Forelimb muscle (tissue), 1 donor: Measurements from ENCODE around the gene CEP170B. TPM values are rescaled to one million over a fixed set of nuclear protein-coding genes. Genes with fewer than 3 reads are reported as not detected.

Source experiments
- DNase-seq: peaks from one replicate; pipeline ENCODE4 v3.0.0-alpha.2; 2013; ENCODE audit warnings: low read depth
- polyA plus RNA-seq: library from polyadenylated mRNA; unstranded; fragments of 120-200 nt; gene quantifications from one replicate; pipeline ENCODE4 v1.2.1, GENCODE V29; 2013; ENCODE audit not compliant: insufficient read length

The CEP170B gene
- polyA plus RNA-seq, 1 donor = 2.3 TPM

DNA sequence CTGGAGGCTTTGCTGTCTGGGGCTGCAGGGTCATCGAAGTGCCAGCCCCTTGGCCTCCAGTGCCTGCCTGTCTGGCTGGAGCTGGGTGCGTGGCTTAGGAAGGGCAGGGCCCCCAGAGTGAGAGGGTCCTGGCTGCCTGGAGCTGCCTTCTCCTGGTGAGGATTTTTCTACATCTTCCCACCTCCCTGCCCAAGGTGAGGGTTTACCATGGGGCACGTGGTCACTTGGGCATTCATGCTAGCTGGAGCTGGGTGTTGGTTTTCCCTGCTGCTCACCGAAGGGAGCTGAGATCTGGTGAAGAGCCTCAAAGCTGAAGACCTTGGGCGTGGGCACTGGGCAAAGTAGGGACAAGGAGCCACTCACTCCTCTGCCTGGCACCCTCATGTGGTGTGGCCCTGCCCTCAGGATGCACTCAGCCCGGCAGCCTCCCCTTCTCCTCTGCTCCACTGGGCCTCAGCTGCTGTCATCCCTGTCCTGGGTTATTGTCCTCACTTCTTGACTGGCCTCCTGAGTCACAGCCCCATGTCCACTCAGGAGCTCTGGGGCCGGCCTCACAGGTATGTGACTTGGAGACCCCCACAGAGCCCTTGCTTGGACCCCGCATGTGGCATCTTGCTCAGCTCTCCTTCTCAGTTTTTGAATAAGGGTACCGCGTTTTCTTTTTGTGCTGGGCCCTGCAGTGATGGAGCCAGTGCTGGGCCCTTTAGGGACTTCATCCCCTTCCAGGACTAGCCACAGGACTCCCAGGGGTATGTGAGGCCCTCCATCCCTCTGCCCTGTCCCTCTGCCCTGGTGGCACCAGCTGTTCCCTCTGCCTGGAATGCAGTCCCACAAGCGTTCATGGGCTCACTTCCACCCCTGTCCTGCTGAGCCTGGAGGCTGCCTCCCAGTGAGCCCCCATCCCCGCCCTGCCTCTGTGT lies 1.6 kb downstream of the CEP170B start:
- DNase-seq = no peak

- DNase-seq = no peak
These were observed 2.4 kb downstream of the CEP170B start for GRCh38 chr14:104867371-104868059.

DNA sequence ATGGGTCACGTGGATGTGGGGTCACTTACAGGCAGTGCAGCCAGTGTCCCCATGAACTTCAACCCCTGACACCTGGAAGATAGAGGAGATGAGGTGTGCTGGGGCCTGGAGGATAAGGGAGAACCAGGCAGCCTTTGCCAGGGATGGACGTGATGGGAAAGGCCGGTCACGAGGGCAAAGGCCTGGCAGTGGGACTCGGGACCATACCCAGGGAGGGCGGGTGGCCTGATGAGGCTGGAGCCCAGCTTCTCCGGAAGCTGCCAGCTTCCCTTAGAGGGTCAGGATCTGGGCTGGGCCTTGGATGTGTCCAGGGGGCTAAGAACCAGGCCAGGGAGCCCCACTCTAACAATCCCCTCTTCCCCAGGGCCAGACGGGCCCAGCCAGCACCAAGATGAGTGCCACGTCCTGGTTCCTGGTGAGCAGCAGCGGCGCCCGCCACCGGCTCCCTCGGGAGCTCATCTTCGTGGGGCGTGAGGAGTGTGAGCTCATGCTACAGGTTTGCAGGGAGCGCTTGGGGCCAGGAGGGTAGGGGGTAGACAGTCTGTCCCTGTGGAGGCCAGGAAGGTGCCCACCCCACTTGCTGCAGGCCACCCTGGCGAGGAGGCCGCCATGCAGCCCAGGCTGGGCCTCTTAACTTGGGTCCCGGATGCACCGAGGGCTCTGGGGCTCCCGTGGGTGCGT lies 3.1 kb downstream of the CEP170B start:
- DNase-seq = no peak

DNA sequence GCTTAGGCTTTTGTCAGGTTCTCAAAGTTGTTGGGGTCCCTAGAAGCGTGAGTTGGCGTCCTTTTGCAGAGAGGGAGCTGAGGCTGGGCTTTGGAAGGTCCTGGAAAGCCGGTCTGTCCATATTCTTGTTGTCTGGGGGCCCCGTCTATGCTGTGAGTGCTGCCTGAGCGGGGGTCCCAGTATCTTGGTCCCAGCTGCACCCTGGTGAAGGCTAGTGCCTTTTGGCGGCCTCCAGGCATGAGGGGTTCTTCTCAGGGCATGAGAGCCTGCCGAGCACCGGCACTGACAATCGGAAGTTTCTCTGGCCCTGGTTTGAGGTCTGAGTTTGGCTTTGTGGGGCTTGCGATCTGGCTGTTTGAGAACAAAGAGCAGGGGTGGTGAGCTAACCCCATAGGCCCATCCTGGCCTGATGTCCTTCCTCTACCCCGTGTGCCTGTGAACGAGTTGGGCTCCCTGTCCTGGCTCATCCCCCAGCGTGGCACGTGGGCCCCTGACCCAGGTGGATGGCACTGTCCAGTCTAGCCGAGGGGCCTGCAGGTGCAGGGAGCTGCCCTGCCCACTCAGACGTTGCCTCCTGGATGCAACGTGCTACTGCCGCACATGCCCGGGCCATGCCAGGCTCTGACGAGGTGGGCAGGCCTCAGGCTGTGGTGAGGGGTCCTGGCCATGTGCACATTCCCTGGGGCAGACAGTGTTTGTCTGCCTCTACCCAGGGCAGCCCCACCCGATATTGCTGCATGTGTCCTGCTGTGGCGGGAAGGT lies 3.9 kb downstream of the CEP170B start:
- DNase-seq = no peak

DNA sequence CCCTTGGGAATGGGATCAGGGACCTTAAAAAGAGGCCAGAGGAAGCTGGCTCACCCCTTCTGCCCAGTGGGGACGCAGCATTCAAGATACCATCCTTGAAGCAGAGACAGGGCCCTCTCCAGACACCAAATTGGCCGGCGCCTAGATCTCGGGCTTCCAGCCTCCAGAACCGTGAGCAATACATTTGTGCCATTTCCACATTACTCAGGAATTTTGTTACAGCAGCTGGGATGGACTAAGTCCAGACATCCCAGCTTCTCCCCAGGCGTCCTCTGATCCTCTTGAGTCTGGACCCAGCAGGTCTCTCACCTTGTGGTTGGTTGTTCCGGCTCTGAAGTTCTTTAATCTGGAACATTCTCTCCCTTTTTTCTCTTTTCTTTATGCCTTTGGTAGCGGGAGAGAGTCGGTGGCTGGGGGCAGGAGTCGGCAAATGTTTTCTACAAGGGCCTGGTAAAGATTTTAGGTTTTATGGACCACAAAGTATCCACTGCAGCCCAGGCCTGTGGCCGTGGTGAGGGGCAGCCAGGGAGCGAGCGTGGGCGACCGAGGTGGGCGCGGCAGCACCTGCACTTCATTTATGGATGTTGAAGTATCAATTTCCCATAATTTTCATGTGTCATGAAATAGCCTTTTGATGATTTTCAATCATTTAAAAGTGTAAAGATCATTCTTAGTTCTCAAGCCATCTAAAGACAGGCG lies 4.8 kb downstream of the CEP170B start:
- DNase-seq = no peak

GRCh38 chr14:104870368-104871144 lies 5.5 kb downstream of the CEP170B start:
- no peak for DNase-seq

- no peak for DNase-seq
These were observed 6.1 kb downstream of the CEP170B start for GRCh38 chr14:104871145-104871655.

DNA sequence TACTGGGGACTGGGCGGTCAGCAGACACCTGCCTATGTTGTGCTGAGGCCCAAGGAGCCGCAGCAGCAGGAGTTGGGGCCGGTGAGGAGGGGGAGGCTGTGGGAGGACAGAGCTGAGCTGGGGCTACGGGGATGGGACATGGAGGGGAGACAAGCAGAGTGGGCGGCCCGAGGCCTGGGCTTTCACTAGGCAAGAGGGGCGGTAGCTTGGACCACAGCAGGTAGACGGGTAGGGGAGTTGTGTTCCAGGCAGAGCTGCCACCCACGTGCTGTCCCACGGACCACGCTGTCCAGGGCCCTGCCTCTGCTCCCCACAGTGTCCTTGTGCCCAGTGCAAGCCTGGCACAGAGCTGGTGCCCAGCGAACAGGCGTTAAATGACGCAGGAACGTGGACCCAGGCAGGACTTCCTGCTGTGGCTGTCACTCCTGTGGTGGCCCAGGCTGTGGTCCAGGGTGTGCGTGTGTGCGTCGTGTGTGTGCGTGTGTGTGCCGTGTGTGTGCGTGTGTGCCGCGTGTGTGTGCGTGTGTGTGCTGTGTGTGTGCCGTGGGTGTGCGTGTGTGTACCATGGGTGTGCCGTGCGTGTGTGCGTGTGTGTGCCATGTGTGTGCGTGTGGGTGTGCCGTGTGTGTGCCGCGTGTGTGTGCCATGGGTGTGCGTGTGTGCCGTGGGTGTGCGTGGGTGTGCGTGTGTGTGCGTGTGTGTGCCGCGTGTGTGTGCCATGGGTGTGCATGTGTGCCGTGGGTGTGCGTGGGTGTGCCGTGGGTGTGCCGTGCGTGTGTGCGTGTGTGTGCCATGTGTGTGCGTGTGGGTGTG lies 6.8 kb downstream of the CEP170B start:
- no peak for DNase-seq

DNA sequence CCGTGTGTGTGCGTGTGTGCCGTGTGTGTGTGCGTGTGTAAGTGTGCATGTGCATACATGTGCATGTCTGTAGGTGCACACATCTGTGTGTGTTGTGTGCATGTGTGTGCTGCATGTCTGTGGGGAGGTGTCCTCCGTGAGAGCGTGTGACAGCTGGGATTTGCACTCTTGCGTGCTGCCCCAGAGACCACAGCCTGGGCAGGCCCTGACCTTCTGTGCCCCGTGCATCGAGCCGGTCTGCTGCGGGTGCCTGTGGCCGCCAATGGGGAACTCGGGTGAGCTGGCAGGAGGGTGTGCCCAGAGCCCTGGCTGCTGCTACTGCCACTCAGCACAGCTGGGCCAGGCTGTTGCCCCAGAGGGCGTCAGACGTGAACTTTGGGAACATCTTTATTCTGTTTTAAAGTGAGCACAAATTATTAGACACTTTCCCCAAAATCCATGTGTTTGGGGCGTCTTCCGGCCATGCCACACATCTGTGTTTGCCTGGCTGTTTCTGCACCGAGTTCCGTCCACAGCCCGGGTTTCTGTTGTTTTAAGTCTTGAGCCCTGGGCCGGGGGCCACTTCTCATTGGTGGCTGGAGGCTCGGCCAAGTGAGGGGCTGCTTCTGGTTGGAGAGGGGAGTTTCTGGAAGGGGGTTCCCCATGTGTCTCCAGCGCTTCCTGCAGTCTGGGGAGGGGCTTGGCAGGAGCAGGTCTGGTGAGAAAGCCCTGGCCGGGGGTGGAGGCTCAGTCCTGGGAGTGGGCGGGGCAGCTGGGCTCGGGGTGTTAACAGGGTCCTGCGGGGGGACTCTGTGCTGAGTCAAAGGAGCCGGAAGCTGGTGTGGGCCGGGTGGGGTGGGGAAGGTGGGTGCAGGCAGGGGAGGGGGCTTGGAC lies 7.6 kb downstream of the CEP170B start:
- no peak for DNase-seq

GRCh38 chr14:104873380-104874055 lies 8.4 kb downstream of the CEP170B start:
- no peak for DNase-seq

DNA sequence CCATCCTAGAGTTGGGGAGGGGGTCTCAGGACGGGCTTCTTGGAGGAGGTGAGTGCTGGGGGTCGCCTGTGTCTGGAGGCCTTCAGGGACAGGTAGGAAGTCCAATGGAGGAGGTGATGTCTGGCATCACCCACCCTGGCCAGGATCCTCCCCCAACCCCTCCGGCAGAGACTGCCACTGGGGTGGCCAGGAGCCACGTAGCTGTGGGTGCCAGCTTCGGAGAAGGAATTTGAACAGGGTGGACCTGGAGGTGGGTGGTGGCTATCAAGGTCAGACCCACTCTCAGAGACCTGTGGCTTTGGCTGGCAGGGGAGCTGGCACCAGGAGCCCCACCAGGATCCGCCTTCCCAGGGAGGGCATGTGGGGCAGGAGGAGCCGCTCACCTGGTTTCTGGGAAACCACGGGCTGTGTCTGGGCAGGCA lies 9.1 kb downstream of the CEP170B start:
- DNase-seq = no peak

GRCh38 chr14:104874571-104875411 lies 9.7 kb downstream of the CEP170B start:
- no peak for DNase-seq

DNA sequence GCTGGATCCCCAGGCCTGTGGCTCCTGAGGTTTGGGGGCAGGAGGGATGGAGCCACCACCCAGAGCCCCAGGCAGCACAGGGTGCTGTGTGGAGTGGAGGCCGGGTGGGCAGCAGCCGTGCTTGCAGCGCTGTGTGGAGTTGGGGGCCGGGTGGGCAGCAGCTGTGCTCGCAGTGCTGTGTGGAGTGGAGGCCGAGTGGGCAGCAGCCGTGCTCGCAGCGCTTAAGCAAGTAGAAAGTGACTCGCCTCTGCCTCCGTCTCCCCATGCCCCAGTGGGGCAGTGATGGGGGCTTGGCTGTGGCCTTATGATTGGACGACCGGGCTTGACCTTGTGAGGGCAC lies 10.3 kb downstream of the CEP170B start:
- no peak for DNase-seq

GRCh38 chr14:104875811-104876210 lies 10.7 kb downstream of the CEP170B start:
- no peak for DNase-seq

DNA sequence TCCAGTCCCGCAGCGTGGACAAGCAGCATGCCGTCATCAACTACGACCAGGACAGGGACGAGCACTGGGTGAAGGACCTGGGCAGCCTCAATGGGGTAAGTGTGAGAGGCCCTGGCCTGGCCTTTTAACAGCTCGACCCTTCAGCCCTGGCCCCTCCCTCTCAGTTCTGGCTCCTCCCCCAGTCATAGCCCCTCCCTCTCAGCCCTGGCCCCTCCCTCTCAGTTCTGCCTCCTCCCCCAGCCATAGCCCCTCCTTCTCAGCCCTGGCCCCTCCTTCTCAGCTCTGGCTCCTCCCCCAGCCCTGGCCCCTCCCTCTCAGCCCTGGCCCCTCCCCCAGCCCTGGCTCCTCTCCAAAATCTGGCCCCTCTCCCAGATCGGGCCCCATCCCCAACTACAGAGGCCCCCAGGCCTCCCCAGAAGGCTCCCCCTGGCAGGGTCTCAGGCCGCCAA lies 11.2 kb downstream of the CEP170B start:
- DNase-seq = no peak

- no peak for DNase-seq
These were observed 12.2 kb downstream of the CEP170B start for GRCh38 chr14:104877066-104877805.
